ENCODE results near the gene MTHFD2. TPM values are rescaled to one million over a fixed set of nuclear protein-coding genes. Genes with fewer than 3 reads are reported as not detected.

Gene MTHFD2
- total RNA-seq, 2 donors from 2014 or later: 12.9 to 15.8 TPM

- Histone ChIP-seq H3K27ac (no peak overlapping the region), H3K4me1 (no peaks in the 10 kb centered on the region), H3K9me3 (no peaks in the 10 kb centered on the region), H3K4me3 (no peak overlapping the region), H3K36me3 (no peaks in the 10 kb centered on the region), H3K27me3 (no peaks in the 10 kb centered on the region)
- TF ChIP-seq, protein P1, sequence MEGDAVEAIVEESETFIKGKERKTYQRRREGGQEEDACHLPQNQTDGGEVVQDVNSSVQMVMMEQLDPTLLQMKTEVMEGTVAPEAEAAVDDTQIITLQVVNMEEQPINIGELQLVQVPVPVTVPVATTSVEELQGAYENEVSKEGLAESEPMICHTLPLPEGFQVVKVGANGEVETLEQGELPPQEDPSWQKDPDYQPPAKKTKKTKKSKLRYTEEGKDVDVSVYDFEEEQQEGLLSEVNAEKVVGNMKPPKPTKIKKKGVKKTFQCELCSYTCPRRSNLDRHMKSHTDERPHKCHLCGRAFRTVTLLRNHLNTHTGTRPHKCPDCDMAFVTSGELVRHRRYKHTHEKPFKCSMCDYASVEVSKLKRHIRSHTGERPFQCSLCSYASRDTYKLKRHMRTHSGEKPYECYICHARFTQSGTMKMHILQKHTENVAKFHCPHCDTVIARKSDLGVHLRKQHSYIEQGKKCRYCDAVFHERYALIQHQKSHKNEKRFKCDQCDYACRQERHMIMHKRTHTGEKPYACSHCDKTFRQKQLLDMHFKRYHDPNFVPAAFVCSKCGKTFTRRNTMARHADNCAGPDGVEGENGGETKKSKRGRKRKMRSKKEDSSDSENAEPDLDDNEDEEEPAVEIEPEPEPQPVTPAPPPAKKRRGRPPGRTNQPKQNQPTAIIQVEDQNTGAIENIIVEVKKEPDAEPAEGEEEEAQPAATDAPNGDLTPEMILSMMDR (IDR thresholded peaks at IDR 0.05): no peak
- no peak for DNase-seq (ENCODE audit: low spot score)
These were observed 10.3 kb upstream of the MTHFD2 start for GRCh38 chr2:74188018-74188601.

DNA sequence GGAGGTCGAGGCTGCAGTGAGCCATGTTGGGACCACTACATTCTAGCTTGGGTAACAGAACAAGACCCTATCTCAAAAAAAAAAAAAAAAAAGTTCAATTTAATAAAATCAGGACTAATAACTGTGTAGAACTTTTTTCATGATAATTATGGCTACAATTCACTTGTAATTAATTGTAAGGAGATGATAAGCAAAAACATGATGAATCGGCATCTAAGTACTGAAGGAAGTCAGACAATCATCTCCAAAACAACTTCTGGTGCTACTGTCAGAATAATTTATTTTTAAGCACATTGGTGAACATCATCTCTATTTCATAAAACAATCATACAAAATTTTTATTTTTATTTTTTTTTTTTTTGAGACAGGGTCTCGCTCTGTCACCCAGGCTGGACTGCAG is 9.7 kb upstream of the MTHFD2 start:
- Histone ChIP-seq H3K4me3 (no peak overlapping the region), H3K9me3 (no peaks in the 10 kb centered on the region), H3K27ac (no peak overlapping the region), H3K4me1 (no peaks in the 10 kb centered on the region), H3K27me3 (no peaks in the 10 kb centered on the region), H3K36me3 (no peaks in the 10 kb centered on the region)
- no peak for DNase-seq (ENCODE audit: low spot score)
- TF ChIP-seq, protein P1 (IDR thresholded peaks at IDR 0.05): no peak

DNA sequence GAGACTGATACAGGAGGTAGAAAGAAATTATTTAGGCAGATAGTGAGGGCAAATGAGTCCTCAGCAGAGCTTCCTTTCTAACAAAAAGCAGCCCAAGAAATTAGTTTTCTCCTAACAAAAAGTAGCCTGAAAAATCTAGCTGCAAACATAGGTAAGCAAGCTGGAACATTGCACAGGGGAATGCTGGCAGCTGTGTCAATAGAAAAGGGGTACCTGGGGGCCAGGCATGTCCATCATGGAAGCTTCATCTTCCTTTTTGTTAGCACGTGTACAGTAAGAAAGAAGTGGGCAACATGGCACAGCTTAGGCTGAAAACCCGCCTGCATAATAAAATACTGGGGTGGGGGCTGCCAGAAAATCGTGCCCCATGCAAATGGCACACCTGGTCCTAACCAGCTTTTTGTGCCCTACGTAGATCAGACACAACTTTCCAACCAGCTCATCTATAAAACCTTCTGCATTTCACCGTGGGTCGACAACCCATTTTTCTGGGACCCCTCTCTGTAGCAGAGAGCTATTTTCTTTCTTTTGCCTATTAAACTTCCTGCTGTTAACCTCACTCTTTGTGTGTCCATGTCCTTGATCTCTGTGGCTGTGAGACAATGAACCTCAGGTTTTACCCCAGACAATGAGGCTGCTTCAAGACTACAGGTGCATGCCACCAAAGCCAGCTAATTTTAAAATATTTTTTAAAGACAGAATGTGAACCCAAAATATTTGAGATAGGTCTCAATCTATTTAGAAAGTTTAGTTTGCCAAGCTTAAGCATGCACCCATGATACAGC is 6.6 kb upstream of the MTHFD2 start:
- Histone ChIP-seq H3K4me3 (no peak overlapping the region), H3K4me1 (no peaks in the 10 kb centered on the region), H3K36me3 (no peaks in the 10 kb centered on the region), H3K27me3 (no peaks in the 10 kb centered on the region), H3K27ac (no peak overlapping the region), H3K9me3 (no peaks in the 10 kb centered on the region)
- no peak for DNase-seq (ENCODE audit: low spot score)
- TF ChIP-seq, protein P1 (IDR thresholded peaks at IDR 0.05): no peak

DNA sequence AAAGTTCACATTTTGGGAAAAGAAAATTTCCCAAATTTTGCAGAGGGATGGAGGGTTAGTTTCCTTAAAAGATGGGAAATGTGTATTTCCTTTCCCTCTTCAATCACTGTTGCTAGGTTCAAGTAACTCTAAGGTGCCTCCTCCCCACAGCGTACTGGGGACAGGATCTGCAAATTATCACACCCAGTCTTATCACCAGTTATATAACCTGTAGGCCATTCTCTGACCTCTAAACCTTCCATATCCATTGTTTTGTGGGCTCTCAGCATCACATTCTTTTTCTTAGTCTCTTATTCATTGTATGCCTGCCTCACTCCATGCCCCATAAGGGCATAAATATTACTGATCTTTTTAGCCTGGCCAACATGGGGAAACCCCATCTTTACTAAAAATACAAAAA is 3.6 kb upstream of the MTHFD2 start:
- Histone ChIP-seq H3K27ac (no peak overlapping the region), H3K9me3 (no peaks in the 10 kb centered on the region), H3K4me3 (no peak overlapping the region), H3K36me3 (no peaks in the 10 kb centered on the region), H3K4me1 (peaks cover 0 to 12% of the 10 kb centered on the region in 2 donors), H3K27me3 (no peaks in the 10 kb centered on the region)
- DNase-seq (ENCODE audit: low spot score): no peak
- TF ChIP-seq, protein P1 (IDR thresholded peaks at IDR 0.05): no peak

GRCh38 chr2:74197049-74197448 is 1.4 kb upstream of the MTHFD2 start:
- no peaks in the 10 kb centered on the region for H3K9me3 ChIP-seq
- no peak overlapping the region for H3K4me3 ChIP-seq
- peaks cover 0 to 14% of the 10 kb centered on the region in 2 donors for H3K4me1 ChIP-seq
- H3K36me3 ChIP-seq: no peaks in the 10 kb centered on the region
- no peak for DNase-seq (ENCODE audit: low spot score)
- no peak overlapping the region for H3K27ac ChIP-seq
- TF ChIP-seq, protein P1 (IDR thresholded peaks at IDR 0.05): no peak
- no peaks in the 10 kb centered on the region for H3K27me3 ChIP-seq

Measured in right atrium auricular region (tissue), 2 donors.